HG03442 (cell line): ENCODE measurements around the gene ADGRF4.

Source experiments
- ATAC-seq: cut with Tn5 transposase; IDR thresholded peaks from one replicate; pipeline ENCODE4 v1.9.1; 2021; ENCODE audit warnings: mild to moderate bottlenecking, moderate library complexity; ENCODE audit not compliant: unreplicated experiment

The ADGRF4 gene

GRCh38 chr6:47681201-47681990 is 17.0 kb upstream of the ADGRF4 start:
- no peak for ATAC-seq

DNA sequence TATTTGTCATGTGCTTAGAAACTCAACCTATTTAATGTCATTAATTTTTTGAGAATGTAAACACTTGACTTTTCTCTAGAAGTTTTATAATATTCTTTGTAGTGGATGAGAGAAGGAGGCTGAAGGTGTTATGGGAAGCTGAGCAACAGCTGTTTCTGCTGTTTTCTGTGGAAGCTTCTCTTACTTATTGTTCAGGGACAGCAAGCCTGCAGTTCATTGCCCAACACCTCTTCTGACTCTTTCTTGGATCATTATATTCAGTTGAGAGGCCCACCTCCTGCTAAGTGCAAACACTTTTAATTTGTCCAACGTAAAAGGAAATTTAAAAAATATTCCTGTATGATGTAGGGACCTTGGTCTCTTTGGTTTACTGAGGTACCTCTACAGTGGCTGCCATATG is 12.0 kb upstream of the ADGRF4 start:
- ATAC-seq = no peak

DNA sequence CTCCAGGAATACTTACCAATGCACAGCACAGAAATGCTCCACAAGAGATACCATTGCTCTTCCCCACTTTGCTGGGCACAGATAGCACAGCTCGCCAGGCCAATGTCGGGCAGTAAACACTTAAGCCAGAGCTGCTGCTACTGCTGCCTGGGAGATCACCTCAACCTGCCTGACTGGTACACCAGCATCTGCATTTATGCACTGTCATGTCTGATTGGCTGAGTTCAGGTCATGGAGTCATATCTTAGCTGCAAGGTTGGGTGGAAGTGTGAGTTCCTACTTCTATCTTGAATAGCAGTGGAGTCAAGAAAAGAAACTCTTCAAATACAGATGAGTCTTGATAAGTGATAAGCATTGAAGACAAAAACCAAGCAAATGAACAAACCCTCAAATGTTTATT is 10.9 kb upstream of the ADGRF4 start:
- no peak for ATAC-seq

DNA sequence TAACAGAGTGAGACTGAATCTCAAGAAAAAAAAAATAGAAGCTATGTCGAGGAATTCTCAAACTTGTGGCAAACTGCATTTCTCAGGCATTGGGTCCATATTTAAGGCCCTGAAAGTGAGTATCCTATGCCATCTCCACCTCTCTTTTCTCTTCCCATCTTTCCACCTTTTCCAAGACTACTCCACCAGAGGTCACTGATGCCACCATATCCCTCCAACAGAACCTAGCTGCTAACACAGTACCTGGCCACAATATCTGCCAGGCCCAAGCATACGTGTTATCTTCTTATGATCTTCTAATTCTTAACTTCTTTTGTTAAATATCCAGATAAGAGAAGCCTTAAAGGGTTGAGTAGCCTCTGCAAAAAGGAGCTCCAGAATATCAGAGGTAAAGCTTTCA is 8.2 kb upstream of the ADGRF4 start:
- ATAC-seq = no peak

DNA sequence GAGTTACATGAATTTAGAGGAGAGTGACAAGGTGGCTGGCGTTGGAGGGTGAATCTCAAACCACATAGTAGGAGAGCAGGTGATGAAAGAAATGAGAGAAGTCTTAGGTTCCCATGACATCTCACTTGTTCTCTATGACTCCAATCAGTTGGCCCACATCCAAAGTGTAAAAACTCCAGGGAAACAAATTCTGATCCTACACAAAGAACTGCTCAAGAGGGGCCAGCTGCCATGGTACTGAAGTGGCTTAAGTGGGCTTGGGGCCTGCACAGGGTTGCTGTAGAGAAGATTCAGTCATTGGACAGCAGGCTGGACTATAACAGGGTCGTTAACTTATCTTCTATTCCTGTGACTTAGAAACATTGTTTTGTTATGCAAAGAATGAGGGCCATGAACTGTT is 7.6 kb upstream of the ADGRF4 start:
- no peak for ATAC-seq

- ATAC-seq = no peak
Observed at GRCh38 chr6:47697925-47698324, 455 bp upstream of the ADGRF4 start.

GRCh38 chr6:47700053-47700452 is 1.7 kb downstream of the ADGRF4 start:
- no peak for ATAC-seq

- no peak for ATAC-seq
Observed at GRCh38 chr6:47700596-47700995, 2.2 kb downstream of the ADGRF4 start.

- peak; percentile 93 for ATAC-seq
Observed at GRCh38 chr6:47701363-47701762, 3.0 kb downstream of the ADGRF4 start.

- no peak for ATAC-seq
Observed at GRCh38 chr6:47709160-47709559, 10.8 kb downstream of the ADGRF4 start.

DNA sequence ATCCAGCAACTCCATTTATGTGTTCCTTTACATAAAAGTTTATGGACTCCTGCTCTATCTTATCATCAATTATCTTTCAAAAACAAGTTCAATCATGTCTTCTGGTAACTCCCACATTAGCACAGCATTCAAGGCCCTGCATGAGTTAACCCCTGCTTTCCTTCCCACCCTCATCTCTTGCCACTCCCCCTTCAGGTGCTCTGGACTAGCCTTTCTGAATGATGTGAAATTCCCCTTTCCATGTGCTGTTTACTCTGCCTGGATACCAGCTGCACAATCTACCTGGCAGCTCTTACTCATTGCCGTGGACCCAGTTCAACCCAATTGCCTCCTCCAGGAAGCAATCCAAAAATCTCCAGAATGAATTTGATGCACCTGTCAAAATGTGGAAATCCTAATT is 11.9 kb downstream of the ADGRF4 start:
- ATAC-seq = no peak

DNA sequence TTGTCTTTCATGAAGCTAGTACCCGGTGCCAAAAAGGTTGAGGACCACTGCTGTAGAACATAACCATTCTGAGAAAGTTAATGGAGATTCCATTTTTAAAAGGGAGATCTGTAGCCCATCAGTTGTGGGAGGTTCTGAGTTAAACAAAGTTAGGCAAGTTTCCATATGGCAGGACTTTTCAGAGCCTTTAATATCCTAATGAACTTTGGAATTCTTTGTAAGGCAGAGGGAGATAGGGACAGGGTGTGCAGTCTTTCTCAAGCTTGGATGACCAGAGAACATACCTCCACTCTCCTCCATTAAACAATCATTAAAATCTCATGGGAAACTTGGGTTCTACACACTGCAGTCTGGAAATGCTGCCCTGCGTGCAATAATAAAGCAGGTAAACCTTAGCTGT is 14.8 kb downstream of the ADGRF4 start:
- ATAC-seq = no peak

- ATAC-seq = no peak
Observed at GRCh38 chr6:47714802-47715201, 16.4 kb downstream of the ADGRF4 start.

DNA sequence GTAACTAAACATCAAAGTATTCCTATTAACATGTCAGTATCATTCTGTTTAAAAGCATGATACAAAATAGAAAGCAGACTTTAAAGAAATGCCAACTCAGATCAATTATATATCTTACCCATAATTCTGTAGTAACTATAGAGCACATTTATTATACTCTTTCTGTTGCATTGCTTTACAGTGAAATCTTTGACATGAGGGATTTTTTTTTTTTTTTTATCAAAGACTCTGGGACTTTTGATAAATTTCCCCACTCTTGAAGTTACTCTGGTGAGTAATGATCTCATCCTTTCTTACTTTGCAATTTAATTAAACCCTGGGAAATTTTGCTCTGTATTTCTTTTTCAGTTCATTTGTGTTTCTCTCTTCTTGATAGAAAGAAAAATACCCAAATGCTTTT is 17.4 kb downstream of the ADGRF4 start:
- ATAC-seq = no peak

- ATAC-seq = no peak
Observed at GRCh38 chr6:47716207-47716606, 17.8 kb downstream of the ADGRF4 start.

- no peak for ATAC-seq
Observed at GRCh38 chr6:47718571-47718970, 20.2 kb downstream of the ADGRF4 start.

GRCh38 chr6:47721189-47721588 is 22.8 kb downstream of the ADGRF4 start:
- no peak for ATAC-seq

DNA sequence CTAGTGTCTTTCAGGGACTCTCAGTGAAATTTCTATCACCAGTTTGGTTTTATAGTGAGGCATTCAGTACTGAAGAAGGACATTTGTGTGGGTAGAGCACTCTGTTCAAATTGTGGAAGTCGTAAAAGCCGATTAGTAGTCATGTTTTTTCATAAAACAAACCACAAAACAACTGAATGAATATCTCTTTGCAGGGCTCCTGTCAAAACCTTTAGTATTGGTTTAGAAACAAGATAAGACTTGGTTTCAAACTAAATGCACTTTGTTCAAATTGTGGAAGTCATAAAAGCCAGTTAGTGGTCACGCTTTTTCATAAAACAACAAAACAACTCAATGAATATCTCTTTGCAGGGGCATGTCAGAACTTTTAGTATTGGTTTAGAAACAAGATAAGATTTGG is 23.8 kb downstream of the ADGRF4 start:
- ATAC-seq = peak; percentile 81

DNA sequence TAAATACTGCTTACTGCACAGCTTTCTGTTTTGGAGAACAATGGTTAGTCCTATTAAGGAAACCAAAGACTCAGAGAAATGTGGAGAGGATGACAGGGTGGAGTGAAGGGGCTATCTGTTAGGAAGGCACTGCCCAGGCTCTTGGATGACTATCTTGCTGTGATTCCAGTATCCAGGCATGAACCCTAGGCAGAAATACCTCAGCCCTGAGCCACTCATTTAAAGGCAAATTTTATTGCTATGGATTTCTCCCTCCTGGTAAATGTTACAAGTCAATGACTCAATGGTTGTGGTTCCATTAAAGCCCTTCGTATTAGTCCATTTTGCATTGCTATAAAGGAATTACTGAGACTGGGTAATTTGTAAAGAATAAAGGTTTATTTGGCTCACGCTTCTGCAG is 25.9 kb downstream of the ADGRF4 start:
- ATAC-seq = no peak

DNA sequence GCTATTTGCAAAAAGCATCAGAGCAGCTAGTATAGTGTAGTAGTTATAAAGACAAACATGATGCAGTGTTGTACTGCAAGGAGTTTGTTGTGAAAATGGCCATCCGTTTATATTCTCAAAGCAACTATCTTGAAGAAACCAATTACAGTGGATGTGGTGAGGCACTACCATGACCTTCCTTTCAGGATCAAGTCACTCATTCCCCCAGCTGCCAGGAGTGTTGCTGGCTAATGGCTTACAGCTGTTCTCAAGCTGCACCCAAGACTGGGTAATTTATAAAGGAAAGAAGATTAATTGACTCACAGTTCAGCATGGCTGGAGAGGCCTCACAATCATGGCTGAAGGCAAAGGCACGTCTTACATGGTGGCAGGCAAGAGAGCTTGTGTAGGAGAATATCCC is 29.0 kb downstream of the ADGRF4 start:
- no peak for ATAC-seq

DNA sequence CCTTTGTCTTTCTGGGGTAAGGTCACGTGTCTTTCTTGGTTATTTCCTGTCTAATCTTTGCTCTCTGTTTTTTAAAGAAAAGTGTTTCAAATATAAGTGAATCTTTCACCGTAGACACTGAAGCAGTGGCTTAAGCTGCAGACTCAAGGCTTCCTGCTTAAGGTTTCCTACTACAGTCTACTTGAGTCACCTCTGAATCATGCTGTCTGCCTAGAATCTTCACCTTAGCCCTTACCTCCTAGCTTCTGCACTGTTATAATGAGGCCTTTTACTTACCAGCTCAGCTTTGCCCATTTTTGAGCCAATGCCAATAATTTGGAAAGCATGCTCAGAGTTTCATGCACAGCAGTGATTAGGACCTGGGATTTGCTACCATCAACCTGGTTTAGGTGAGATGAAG is 30.6 kb downstream of the ADGRF4 start:
- ATAC-seq = no peak

DNA sequence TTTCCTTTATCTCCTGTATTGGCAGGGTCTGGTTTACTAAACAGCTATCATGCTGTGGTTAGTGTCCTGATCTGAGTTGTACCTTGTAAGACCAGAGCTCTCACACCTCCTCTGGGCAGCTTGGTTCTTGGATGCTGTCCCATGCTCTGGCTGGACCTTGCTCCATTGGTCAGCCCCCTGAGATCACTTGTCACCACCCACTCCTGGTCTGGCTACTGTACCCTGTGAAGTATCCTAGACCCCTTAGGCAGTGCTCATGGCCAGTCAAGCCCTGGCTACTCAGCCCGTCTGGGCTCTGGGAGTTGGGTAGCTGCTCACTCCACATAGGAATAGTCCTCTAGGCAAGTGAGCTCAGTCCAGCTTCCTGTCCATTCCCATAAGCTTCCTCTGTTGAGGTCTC is 31.1 kb downstream of the ADGRF4 start:
- no peak for ATAC-seq

GRCh38 chr6:47733879-47734558 is 35.6 kb downstream of the ADGRF4 start:
- peak; percentile 59 for ATAC-seq
